Measurements from ENCODE around the gene DPP10.

DNA sequence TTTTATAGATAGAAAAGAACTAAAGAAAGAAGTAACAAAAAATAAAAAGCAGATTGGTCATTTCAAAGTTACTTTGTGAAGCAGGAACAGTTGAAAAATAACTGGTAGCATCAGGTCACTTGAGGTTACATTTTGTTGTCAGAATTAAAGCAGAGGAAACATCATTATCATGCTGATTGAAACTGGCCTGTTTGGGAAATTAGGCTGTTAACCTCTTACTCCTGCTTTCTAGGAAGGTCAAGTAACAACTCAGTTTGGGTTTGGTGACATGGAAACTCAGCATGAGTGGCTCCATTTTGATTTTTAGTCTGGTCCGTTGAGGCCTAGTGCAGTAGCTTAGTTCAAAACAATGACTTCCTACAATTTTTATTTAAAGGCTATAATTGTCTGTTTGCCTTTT, 1383.5 kb downstream of the DPP10 start:
- TF ChIP-seq, protein P1, sequence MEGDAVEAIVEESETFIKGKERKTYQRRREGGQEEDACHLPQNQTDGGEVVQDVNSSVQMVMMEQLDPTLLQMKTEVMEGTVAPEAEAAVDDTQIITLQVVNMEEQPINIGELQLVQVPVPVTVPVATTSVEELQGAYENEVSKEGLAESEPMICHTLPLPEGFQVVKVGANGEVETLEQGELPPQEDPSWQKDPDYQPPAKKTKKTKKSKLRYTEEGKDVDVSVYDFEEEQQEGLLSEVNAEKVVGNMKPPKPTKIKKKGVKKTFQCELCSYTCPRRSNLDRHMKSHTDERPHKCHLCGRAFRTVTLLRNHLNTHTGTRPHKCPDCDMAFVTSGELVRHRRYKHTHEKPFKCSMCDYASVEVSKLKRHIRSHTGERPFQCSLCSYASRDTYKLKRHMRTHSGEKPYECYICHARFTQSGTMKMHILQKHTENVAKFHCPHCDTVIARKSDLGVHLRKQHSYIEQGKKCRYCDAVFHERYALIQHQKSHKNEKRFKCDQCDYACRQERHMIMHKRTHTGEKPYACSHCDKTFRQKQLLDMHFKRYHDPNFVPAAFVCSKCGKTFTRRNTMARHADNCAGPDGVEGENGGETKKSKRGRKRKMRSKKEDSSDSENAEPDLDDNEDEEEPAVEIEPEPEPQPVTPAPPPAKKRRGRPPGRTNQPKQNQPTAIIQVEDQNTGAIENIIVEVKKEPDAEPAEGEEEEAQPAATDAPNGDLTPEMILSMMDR (IDR thresholded peaks at IDR 0.05) = no peak
- TF ChIP-seq POLR2A (IDR thresholded peaks at IDR 0.05) = no peak

Measured in esophagus squamous epithelium (tissue), 4 donors.